HG02870 (cell line): Measurements from ENCODE around the gene RAB44.
"Not testable (repeated sequence)": the region's sequence is repeated elsewhere in the genome, so short reads cannot be mapped to it uniquely, and the experiment has no call there.

Source experiments
- ATAC-seq: cut with Tn5 transposase; IDR thresholded peaks from one replicate; pipeline ENCODE4 v1.9.1; 2021; ENCODE audit warnings: mild to moderate bottlenecking, moderate library complexity; ENCODE audit not compliant: unreplicated experiment

The RAB44 gene

DNA sequence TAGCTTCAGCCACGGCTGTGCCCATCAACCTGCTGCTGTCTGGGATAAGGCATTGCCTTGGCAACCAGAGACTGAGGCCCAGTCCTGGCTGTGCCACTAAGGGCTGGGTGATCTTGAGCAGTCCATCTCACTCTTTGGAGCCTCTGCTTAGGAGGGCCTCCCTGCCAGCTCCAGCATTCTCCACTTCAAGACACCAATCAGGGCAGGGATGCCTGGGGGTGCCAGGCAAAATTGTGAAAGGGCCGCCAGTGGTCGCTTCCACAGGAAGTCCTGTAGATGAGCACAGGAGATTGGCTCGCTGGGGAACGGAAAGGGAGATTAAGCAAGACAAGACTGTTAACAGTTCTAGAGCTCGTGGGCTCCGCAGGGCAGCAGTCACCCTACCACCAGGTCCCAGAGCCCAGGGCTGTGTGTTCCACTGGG lies at the start of gene RAB44:
TSS of gene RAB44 (plus strand) at position 346 of the 423 bp plus-strand sequence. CDS start 6,410 bp downstream, outside the sequence.
- no peak for ATAC-seq

- ATAC-seq, result no peak
Measured at GRCh38 chr6:36649086-36649485, 48.5 kb upstream of the RAB44 start.

- ATAC-seq, result no peak
Measured at GRCh38 chr6:36649701-36650484, 47.7 kb upstream of the RAB44 start.

DNA sequence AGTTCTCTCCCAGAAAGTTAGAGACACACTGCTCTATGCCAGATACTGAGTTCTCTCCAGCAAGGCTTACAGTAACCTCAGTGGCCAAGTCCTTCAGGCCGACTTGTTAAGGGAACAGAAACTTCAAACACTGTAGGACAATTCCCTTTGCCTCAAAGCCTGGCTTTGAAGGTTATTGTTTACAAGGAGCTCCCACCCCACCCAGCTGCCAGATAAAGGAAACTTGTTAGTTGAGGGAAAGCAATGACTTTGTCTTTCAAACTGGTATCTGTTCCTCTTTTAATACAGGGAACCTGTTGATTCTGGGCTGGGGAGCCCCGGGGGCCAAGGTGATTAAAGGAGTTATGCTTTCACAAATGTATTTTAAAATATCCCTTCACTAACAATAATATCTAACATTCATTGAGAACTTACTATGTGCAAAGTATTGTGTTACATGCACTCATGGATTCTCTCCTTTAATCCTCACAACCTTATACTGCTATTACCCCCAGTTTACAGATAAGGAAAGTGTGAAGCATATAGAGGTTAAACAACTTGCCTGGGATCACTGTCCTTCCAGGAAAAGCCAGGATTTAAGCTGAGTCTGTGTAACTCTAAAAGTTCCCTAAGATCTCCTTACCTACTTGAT lies 46.7 kb upstream of the RAB44 start:
- peak; percentile 67 for ATAC-seq

GRCh38 chr6:36651659-36652379 lies 45.8 kb upstream of the RAB44 start:
- ATAC-seq, result no peak

- not testable (repeated sequence) for ATAC-seq
Measured at GRCh38 chr6:36654469-36654868, 43.2 kb upstream of the RAB44 start.

GRCh38 chr6:36655085-36655724 lies 42.4 kb upstream of the RAB44 start:
- no peak for ATAC-seq

DNA sequence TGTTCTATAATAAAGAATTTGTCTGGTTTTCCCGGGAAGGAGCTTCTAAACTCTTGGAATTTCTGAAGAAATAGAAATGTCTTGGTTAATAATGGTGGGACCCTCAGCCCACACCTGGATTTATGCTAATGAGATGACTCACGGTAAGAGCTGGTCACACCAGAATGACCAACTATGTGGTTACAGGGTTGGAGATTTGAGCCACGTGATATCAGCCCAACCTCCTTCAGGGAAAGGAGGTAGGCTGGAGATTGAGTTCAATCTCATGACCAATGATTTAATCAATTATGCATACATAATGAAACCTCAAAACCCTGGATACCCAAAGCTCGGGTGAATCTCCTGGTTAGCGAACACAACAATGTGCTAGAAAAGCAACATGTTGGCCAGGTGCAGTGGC lies 41.2 kb upstream of the RAB44 start:
- no peak for ATAC-seq

- no peak for ATAC-seq
Measured at GRCh38 chr6:36657271-36657670, 40.4 kb upstream of the RAB44 start.

DNA sequence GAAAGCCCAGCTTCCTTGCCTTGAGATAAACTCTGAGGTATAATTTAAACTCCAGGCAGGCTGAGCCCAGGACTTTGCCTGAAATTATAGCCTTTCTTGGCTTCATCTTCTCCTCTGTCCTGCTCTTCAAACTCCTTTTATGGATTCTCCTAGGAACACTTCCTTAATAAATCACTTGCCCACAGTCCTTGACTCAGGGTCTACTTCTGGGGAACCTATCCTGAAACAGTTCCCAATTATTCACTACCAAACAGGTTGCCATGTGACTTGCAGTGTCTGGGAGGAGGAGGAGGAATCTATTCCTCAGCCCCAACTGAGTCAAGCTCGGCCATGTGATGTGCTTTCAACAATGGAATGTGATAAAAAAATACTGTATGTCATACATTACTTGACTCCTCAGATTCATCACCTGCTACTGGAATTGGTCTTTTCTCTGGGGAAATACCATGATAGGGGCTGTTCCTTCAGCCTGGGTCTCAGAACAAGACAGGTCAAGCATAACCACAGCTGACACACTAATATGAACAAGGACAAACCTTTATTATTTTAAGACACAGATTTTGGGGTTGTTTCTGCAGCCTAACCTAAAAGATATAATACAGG lies 39.6 kb upstream of the RAB44 start:
- no peak for ATAC-seq

GRCh38 chr6:36659271-36659670 lies 38.4 kb upstream of the RAB44 start:
- ATAC-seq, result no peak

GRCh38 chr6:36660771-36661471 lies 36.7 kb upstream of the RAB44 start:
- ATAC-seq, result no peak

DNA sequence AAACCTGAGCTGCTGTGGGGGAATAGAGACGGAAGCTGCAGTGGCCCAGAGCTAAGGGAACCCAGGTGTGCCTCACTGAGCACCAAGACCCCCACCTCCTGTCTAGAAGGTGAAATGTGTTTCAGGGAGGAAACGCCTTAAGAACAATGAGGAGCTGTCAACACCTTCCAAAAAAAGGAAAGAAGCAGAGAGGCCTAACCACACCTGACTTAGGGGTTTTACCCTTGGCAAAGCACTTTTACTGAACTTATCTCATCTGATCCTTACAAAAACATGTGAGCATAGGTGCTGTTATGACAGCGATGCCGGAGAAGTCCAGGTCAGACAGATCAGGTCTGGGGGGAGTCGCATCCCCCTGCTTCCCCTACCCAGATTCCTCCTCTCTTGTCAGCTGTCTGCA lies 35.2 kb upstream of the RAB44 start:
- ATAC-seq, result no peak

- no peak for ATAC-seq
Measured at GRCh38 chr6:36662827-36663256, 34.8 kb upstream of the RAB44 start.

DNA sequence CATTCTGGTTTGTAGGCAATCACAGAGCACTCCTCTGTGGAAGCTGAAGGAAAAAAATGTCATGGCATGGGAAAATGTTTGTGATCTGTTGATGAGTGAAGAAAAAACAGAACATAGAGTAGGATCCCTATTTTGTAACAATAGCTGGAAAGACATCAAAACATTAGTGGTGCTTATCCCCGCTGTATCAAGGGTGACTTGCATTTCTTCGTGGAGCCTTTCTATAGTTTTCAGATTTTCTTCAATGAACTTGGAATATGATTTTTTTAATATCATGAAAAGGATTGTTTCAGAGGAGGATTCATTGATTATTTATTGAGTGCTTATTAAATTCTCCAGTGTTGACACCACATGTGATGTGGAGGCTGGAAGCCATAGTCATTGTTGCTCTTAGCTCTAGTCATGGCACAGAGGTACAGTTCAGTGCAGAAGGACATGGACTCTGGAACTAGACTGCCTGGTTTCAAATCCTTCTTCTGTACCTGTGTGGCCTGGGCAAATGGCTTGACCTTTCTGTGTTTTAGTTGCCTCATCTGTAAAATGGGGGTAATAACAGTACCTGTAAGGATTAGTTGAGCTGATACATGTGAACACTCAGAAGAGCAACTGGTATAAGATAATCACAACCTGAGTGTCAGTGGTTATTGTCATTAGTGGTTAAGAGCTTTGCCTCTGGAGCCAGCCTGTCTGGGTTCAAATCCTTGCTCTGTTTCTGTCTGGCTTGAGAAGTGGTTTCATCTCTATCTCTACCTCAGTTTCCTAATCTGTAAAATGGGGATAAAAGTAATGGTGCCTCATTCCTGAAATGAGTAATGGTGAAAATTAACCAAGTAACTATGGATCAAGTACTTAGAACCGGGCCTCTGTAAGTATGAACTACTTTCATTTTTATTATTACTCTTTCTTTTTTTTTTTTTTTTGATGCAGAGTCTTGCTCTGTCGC lies 33.9 kb upstream of the RAB44 start:
- ATAC-seq, result no peak

- no peak for ATAC-seq
Measured at GRCh38 chr6:36665180-36665579, 32.4 kb upstream of the RAB44 start.

GRCh38 chr6:36666287-36666686 lies 31.3 kb upstream of the RAB44 start:
- ATAC-seq, result no peak

DNA sequence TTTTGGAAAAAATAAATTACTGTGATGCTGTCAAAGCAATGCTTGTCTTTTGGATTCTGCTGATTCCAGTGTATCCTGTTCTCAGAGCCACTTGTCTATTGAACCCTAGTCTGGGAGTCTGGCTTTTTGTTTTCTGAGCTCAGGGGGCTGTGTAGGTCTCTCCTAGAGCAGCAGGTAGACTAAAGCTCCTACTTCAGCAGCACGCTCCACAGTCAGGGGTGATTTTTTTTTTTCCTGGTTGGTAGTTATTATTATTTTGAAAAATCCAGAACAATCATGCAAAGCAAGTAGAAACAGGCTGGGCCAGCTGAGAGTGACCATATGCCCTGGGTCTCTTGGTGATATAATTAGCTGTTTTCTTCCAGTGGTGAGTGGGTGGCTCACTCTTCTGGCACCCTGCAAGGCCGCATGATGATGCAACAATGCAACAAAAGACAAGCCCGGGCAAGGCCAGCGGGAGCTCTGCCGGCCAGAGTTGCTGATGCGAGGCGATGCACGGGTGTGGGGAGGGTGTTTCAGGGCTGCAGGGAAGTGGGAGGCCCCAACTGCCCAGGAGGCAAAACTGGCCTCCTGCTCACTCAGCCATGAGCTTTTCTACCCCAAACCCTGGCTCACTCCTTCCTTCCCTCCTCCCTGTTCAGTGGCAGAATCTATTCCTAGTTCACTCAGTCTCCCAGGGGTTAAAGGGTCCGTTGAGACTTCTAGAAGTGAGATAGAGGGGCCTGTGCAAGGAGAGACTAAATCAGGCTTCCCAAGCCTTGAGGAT lies 30.6 kb upstream of the RAB44 start:
- ATAC-seq, result peak; percentile 79
